GM12873 (cell line): ENCODE data around the gene RXRA.

ENCODE experiments used
- CTCF ChIP-seq: IDR thresholded peaks from 2 replicates; pipeline ENCODE4 v1.5.1; 2012; ENCODE audit warnings: low read depth, mild to moderate bottlenecking, moderate library complexity, low read length, control low read depth; ENCODE audit not compliant: insufficient read depth; ENCODE audit errors: missing control alignments

The RXRA gene

GRCh38 chr9:134390537-134390936, 64.3 kb downstream of the RXRA start:
- no peak for TF ChIP-seq CTCF

- TF ChIP-seq CTCF = no peak
Measured at GRCh38 chr9:134390947-134391318, 64.7 kb downstream of the RXRA start.

GRCh38 chr9:134391319-134392231, 65.3 kb downstream of the RXRA start:
- peak; percentile 9 for TF ChIP-seq CTCF

- TF ChIP-seq CTCF = no peak
Measured at GRCh38 chr9:134392900-134393299, 66.6 kb downstream of the RXRA start.

GRCh38 chr9:134393582-134394280, 67.5 kb downstream of the RXRA start:
- TF ChIP-seq CTCF = no peak

GRCh38 chr9:134395002-134395517, 68.8 kb downstream of the RXRA start:
- no peak for TF ChIP-seq CTCF

GRCh38 chr9:134395737-134396257, 69.5 kb downstream of the RXRA start:
- TF ChIP-seq CTCF = no peak
